ENCODE measurements around the gene ARID5A. TPM values are rescaled to one million over a fixed set of nuclear protein-coding genes. Genes with fewer than 3 reads are reported as not detected.

Gene ARID5A
- total RNA-seq, 1 donor from 2014 or later = 17.3 TPM

- Histone ChIP-seq H3K4me3 (no peak overlapping the region), H3K27me3 (ENCODE audit: low read depth) (no peaks in the 10 kb centered on the region), H3K9me3 (replicated peaks) (peaks cover 5% of the 10 kb centered on the region), H3K36me3 (no peaks in the 10 kb centered on the region), H3K27ac (replicated peaks) (no peak overlapping the region), H3K4me1 (peaks cover 6% of the 10 kb centered on the region)
- intact Hi-C loops (cut with micrococcal nuclease) = no loop called here
- TF ChIP-seq CTCF (IDR thresholded peaks at IDR 0.05; ENCODE audit: borderline replicate concordance) = no peak
- DNase-seq = no peak
Observed at GRCh38 chr2:96564563-96564962, 28.0 kb downstream of the ARID5A start.

GRCh38 chr2:96565111-96565510, 28.6 kb downstream of the ARID5A start:
- Histone ChIP-seq H3K27ac (replicated peaks) (no peak overlapping the region), H3K4me3 (no peak overlapping the region), H3K4me1 (peaks cover 6% of the 10 kb centered on the region), H3K9me3 (replicated peaks) (peaks cover 5% of the 10 kb centered on the region), H3K36me3 (no peaks in the 10 kb centered on the region), H3K27me3 (ENCODE audit: low read depth) (no peaks in the 10 kb centered on the region)
- no peak for TF ChIP-seq CTCF (IDR thresholded peaks at IDR 0.05; ENCODE audit: borderline replicate concordance)
- intact Hi-C loops (cut with micrococcal nuclease) = no loop called here
- no peak for DNase-seq

- intact Hi-C loops (cut with micrococcal nuclease) = no loop called here
- no peak for TF ChIP-seq CTCF (IDR thresholded peaks at IDR 0.05; ENCODE audit: borderline replicate concordance)
- H3K4me3 ChIP-seq = no peak overlapping the region
Observed at GRCh38 chr2:96568094-96568493, 31.5 kb downstream of the ARID5A start.

GRCh38 chr2:96574364-96574763, 37.8 kb downstream of the ARID5A start:
- H3K9me3 ChIP-seq (replicated peaks) = no peaks in the 10 kb centered on the region
- H3K27ac ChIP-seq (replicated peaks) = no peak overlapping the region
- intact Hi-C loops (cut with micrococcal nuclease) = no loop called here
- DNase-seq = no peak
- H3K4me1 ChIP-seq = no peaks in the 10 kb centered on the region
- H3K36me3 ChIP-seq = no peaks in the 10 kb centered on the region
- H3K27me3 ChIP-seq (ENCODE audit: low read depth) = no peaks in the 10 kb centered on the region
- no peak overlapping the region for H3K4me3 ChIP-seq
- TF ChIP-seq CTCF (IDR thresholded peaks at IDR 0.05; ENCODE audit: borderline replicate concordance) = no peak

More at GRCh38 chr2:96568094-96568493, 31.5 kb downstream of the ARID5A start:
- Histone ChIP-seq H3K36me3 (no peaks in the 10 kb centered on the region), H3K27ac (replicated peaks) (no peak overlapping the region), H3K27me3 (ENCODE audit: low read depth) (no peaks in the 10 kb centered on the region), H3K9me3 (replicated peaks) (no peaks in the 10 kb centered on the region), H3K4me1 (peaks cover 6% of the 10 kb centered on the region)
- no peak for DNase-seq

- H3K4me3 ChIP-seq = no peak overlapping the region
- H3K36me3 ChIP-seq = no peaks in the 10 kb centered on the region
- H3K27ac ChIP-seq (replicated peaks) = no peak overlapping the region
- H3K4me1 ChIP-seq = no peaks in the 10 kb centered on the region
- intact Hi-C loops (cut with micrococcal nuclease) = no loop called here
- no peak for TF ChIP-seq CTCF (IDR thresholded peaks at IDR 0.05; ENCODE audit: borderline replicate concordance)
- no peaks in the 10 kb centered on the region for H3K9me3 ChIP-seq (replicated peaks)
- no peaks in the 10 kb centered on the region for H3K27me3 ChIP-seq (ENCODE audit: low read depth)
- no peak for DNase-seq
Observed at GRCh38 chr2:96575785-96576456, 39.4 kb downstream of the ARID5A start.

Data from left ventricle myocardium inferior (tissue), 1 donor.